Endothelial cell of umbilical vein (primary cell): ENCODE measurements around the gene BLOC1S2. TPM values are rescaled to one million over a fixed set of nuclear protein-coding genes. Genes with fewer than 3 reads are reported as not detected.

Source experiments
- BruUV-seq: library from RNA; stranded (reverse); fragments of 400-500 nt; replicated peaks from 2 replicates; lab custom pipeline; 2021; lab: Mats Ljungman, UMichigan
- CTCF ChIA-PET: fragments of 300-600, 350-600 bp; sonication (Branson Sonifier 250); formaldehyde crosslinking; loops from one replicate; lab custom pipeline; 2021; ENCODE audit warnings: antibody characterized with exemption, inconsistent platforms; lab: Charles Lee
- POLR2A ChIA-PET: fragments of 300-600, 350-600 bp; sonication (Branson Sonifier 250); formaldehyde crosslinking; loops from one replicate; lab custom pipeline; 2021; ENCODE audit warnings: antibody characterized with exemption, inconsistent platforms; lab: Charles Lee
- DNase-seq: peaks from one replicate; pipeline ENCODE4 v3.0.0-alpha.2; 2011; ENCODE audit warnings: low read depth, low spot score
- FAIRE-seq: peaks from 2 replicates; lab custom pipeline; 2011; peaks lifted over from hg19 to GRCh38; lab: Jason Lieb, UNC
- H2AFZ ChIP-seq: 2 replicates; pipeline ENCODE4 v1.6.0; 2012; ENCODE audit warnings: low read depth, low read length, control low read depth, inconsistent platforms
- H3K27ac ChIP-seq: 2 replicates; pipeline ENCODE4 v1.5.1; 2011; ENCODE audit warnings: low read depth, mild to moderate bottlenecking, control low read depth, low read length, moderate library complexity; ENCODE audit not compliant: insufficient read depth
- H3K27me3 ChIP-seq, 2 experiments: 2 replicates each; pipeline versions ENCODE4 v1.6.0 to v1.6.1; 2011; ENCODE audit warnings: low read length in 2 of 2, mixed read lengths in 1 of 2; ENCODE audit not compliant: control insufficient read depth in 2 of 2, insufficient read depth in 2 of 2
- H3K36me3 ChIP-seq, 2 experiments: 2 replicates in 1 of 2; 3 replicates in 1 of 2; pipeline ENCODE4 v1.5.1; 2011; ENCODE audit warnings: low read length in 2 of 2, mild to moderate bottlenecking in 1 of 2, moderate library complexity in 1 of 2; ENCODE audit not compliant: control insufficient read depth in 2 of 2, insufficient read depth in 2 of 2; ENCODE audit errors: extremely low read depth in 1 of 2
- H3K4me1 ChIP-seq: 3 replicates; pipeline ENCODE4 v1.5.1; 2011; ENCODE audit warnings: mild to moderate bottlenecking, low read length; ENCODE audit not compliant: control insufficient read depth, insufficient read depth; ENCODE audit errors: extremely low read depth
- H3K4me2 ChIP-seq: 2 replicates; pipeline ENCODE4 v1.6.1; 2011; ENCODE audit warnings: low read length, control low read depth, mixed read lengths; ENCODE audit not compliant: insufficient read depth
- H3K4me3 ChIP-seq, 3 experiments: fragments of 200-600 bp in 1 of 3; sonication (generic), shearing (Covaris generic) in 1 of 3; replicated peaks in 1 of 3; 2 replicates each; pipeline ENCODE4 v1.5.1; 2011 to 2016; ENCODE audit warnings: control low read depth in 3 of 3, low read length in 3 of 3, mild to moderate bottlenecking in 2 of 3, inconsistent platforms in 1 of 3, low read depth in 1 of 3, moderate library complexity in 1 of 3; ENCODE audit not compliant: insufficient read depth in 1 of 3
- H3K79me2 ChIP-seq: 2 replicates; pipeline ENCODE4 v1.6.0; 2012; ENCODE audit warnings: low read length, inconsistent platforms; ENCODE audit not compliant: control insufficient read depth, insufficient read depth
- H3K9ac ChIP-seq: replicated peaks from 2 replicates; pipeline ENCODE3; 2011; ENCODE audit warnings: low read length, control low read depth; ENCODE audit not compliant: insufficient read depth; ENCODE audit errors: extremely low read depth
- H3K9me1 ChIP-seq: replicated peaks from 3 replicates; pipeline ENCODE4 v1.6.0; 2011; ENCODE audit warnings: mild to moderate bottlenecking, low read length; ENCODE audit not compliant: control insufficient read depth, insufficient read depth; ENCODE audit errors: extremely low read depth
- H3K9me3 ChIP-seq: replicated peaks from 2 replicates; pipeline ENCODE4 v1.5.1; 2012; ENCODE audit warnings: low read length, inconsistent platforms; ENCODE audit not compliant: control insufficient read depth, insufficient read depth
- H4K20me1 ChIP-seq: replicated peaks from 2 replicates; pipeline ENCODE3; 2011; ENCODE audit warnings: mild to moderate bottlenecking, low read length; ENCODE audit not compliant: control insufficient read depth, insufficient read depth; ENCODE audit errors: extremely low read depth
- CTCF ChIP-seq, 2 donors: IDR thresholded peaks; 1 replicate in 1 of 2; 2 replicates in 1 of 2; pipeline ENCODE4 v1.5.1; 2011; ENCODE audit warnings: low read length in 2 of 2, mild to moderate bottlenecking in 2 of 2, moderate library complexity in 2 of 2, control low read depth in 1 of 2, inconsistent platforms in 1 of 2, low read depth in 1 of 2; ENCODE audit not compliant: insufficient read depth in 1 of 2; ENCODE audit errors: extremely low read depth in 1 of 2
- EZH2 ChIP-seq: IDR thresholded peaks from 2 replicates; pipeline ENCODE4 v1.6.1; 2012; ENCODE audit warnings: borderline replicate concordance, low read depth, mild to moderate bottlenecking, moderate library complexity, low read length, inconsistent platforms; ENCODE audit not compliant: severe bottlenecking
- FOS ChIP-seq: IDR thresholded peaks from 2 replicates; pipeline ENCODE4 v1.6.1; 2011; ENCODE audit warnings: mild to moderate bottlenecking, low read length, moderate library complexity, borderline replicate concordance; ENCODE audit not compliant: insufficient read depth
- JUN ChIP-seq: IDR thresholded peaks from 2 replicates; pipeline ENCODE4 v1.6.1; 2011; ENCODE audit warnings: borderline replicate concordance, low read depth; ENCODE audit not compliant: insufficient read length, insufficient read depth
- MAX ChIP-seq: IDR thresholded peaks from 2 replicates; pipeline ENCODE4 v1.6.1; 2011; ENCODE audit not compliant: insufficient read depth, insufficient read length
- MYC ChIP-seq: IDR thresholded peaks from one replicate; pipeline ENCODE4 v1.6.1; 2011; ENCODE audit warnings: mild to moderate bottlenecking, low read depth, low read length
- POLR2A ChIP-seq: IDR thresholded peaks from 2 replicates; pipeline ENCODE4 v1.6.1; 2012; ENCODE audit warnings: low read depth, mild to moderate bottlenecking, control low read depth, low read length
- dilution Hi-C: fragments of 300-500 bp; cut with MboI; formaldehyde crosslinking; loops from one replicate; pipeline ENCODE4 v1.15.0; 2019; ENCODE audit warnings: low sequenced_read_pairs; ENCODE audit not compliant: extremely low pct_ligation_motif_present
- intact Hi-C: fragments of 100-400 bp; cut with micrococcal nuclease; formaldehyde crosslinking; loops from one replicate; pipeline ENCODE4 v1.10.0; 2022
- polyA plus RNA-seq, 4 experiments: library from polyadenylated mRNA; depleted of rRNA in 3 of 4; stranded (reverse) in 3 of 4; unstranded in 1 of 4; fragments of >200 nt; gene quantifications; 2 replicates each; pipeline versions ENCODE4 v1.2.1 to v1.2.3, GENCODE V29; 2011 to 2012; ENCODE audit warnings: missing spikeins in 1 of 4
- total RNA-seq: library from RNA; stranded (reverse); gene quantifications from 2 replicates; pipeline ENCODE4 v1.2.3, GENCODE V29; 2021

BLOC1S2 gene
- total and polyA plus RNA-seq, 2 donors (not counting 3 experiments of a cell fraction or from before 2014, with no cell fraction given) = 18.7 to 45.9 TPM

- CTCF ChIA-PET = no interaction called here
- TF ChIP-seq JUN = no peak
- TF ChIP-seq CTCF (IDR thresholded peaks at IDR 0.05; ENCODE audit: extremely low read depth in 1 of 2, insufficient read depth in 1 of 2, low read depth in 1 of 2, low read length in 2 of 2) = no peak
- no peak for TF ChIP-seq MAX
- no peak for TF ChIP-seq EZH2
- no peak for TF ChIP-seq POLR2A
- no peak for TF ChIP-seq MYC
- no peak for TF ChIP-seq FOS
- dilution Hi-C loops = no loop called here
These were observed 31.7 kb upstream of the BLOC1S2 start for GRCh38 chr10:100318207-100318606.

More at GRCh38 chr10:100318207-100318606, 31.7 kb upstream of the BLOC1S2 start:
- H3K79me2 ChIP-seq = no peaks in the 10 kb centered on the region
- no TSS peak for BruUV-seq
- H3K9me3 ChIP-seq = no peaks in the 10 kb centered on the region
- H4K20me1 ChIP-seq = no peaks in the 10 kb centered on the region
- no peaks in the 10 kb centered on the region for H3K4me1 ChIP-seq
- H2AFZ ChIP-seq = no peak overlapping the region
- intact Hi-C loops = no loop called here
- FAIRE-seq (no peak), DNase-seq (no peak)
- H3K36me3 ChIP-seq = no peaks in the 10 kb centered on the region
- no peak overlapping the region for H3K9ac ChIP-seq
- H3K4me2 ChIP-seq = no peak overlapping the region
- H3K27ac ChIP-seq = no peak overlapping the region
- no peaks in the 10 kb centered on the region for H3K9me1 ChIP-seq
- peaks cover 10 to 15% of the 10 kb centered on the region in 2 experiments for H3K27me3 ChIP-seq
- no peak overlapping the region for H3K4me3 ChIP-seq
- POLR2A ChIA-PET = interaction anchor here (0.7 kb wide), 1 partner anchor 15 kb away, joined by 5 read pairs; no protein-coding TSS in a partner anchor
